Gastroesophageal sphincter (tissue), 3 donors: Measurements from ENCODE around the gene FGGY.

ENCODE experiments used
- CTCF ChIP-seq, 4 experiments: fragments of 200-600 bp in 2 of 4; fragments of 450-650 bp in 2 of 4; sonication (generic) in 1 of 4; IDR thresholded peaks; one replicate each; pipeline ENCODE4 v1.5.1; 2017 to 2019; ENCODE audit warnings: antibody characterized with exemption in 4 of 4, mild to moderate bottlenecking in 2 of 4, moderate library complexity in 2 of 4
- POLR2AphosphoS5 ChIP-seq: sonication (generic); formaldehyde crosslinking; IDR thresholded peaks from one replicate; pipeline ENCODE4 v1.6.1; 2017; ENCODE audit warnings: antibody characterized with exemption

GRCh38 chr1:59409549-59409948 is 112.7 kb downstream of the FGGY start:
- no peak for TF ChIP-seq POLR2AphosphoS5
- no peak for TF ChIP-seq CTCF (IDR thresholded peaks at IDR 0.05)
